Measurements from ENCODE around the gene SIRT7.

Gene SIRT7

GRCh38 chr17:81917565-81918332, at the start of gene SIRT7:
SIRT7 (minus strand) TSS chr17:81918176; CDS start chr17:81918131, 45 bp downstream.
- peak; percentile 74 for DNase-seq

GRCh38 chr17:81967244-81967532, 49.2 kb upstream of the SIRT7 start:
- DNase-seq: no peak

GRCh38 chr17:81966343-81967243, 48.6 kb upstream of the SIRT7 start:
- peak; percentile 79 for DNase-seq

- DNase-seq: no peak
Measured at GRCh38 chr17:81964081-81964849, 46.3 kb upstream of the SIRT7 start.

GRCh38 chr17:81962499-81963441, 44.8 kb upstream of the SIRT7 start:
- peak; percentile 27 for DNase-seq

GRCh38 chr17:81961521-81962498, 43.8 kb upstream of the SIRT7 start:
- peak; percentile 34 for DNase-seq

GRCh38 chr17:81961087-81961511, 43.1 kb upstream of the SIRT7 start, which contains the start of gene NOTUM:
NOTUM (minus strand) TSS chr17:81961187; CDS start chr17:81960909, 278 bp downstream.
- DNase-seq: no peak

DNA sequence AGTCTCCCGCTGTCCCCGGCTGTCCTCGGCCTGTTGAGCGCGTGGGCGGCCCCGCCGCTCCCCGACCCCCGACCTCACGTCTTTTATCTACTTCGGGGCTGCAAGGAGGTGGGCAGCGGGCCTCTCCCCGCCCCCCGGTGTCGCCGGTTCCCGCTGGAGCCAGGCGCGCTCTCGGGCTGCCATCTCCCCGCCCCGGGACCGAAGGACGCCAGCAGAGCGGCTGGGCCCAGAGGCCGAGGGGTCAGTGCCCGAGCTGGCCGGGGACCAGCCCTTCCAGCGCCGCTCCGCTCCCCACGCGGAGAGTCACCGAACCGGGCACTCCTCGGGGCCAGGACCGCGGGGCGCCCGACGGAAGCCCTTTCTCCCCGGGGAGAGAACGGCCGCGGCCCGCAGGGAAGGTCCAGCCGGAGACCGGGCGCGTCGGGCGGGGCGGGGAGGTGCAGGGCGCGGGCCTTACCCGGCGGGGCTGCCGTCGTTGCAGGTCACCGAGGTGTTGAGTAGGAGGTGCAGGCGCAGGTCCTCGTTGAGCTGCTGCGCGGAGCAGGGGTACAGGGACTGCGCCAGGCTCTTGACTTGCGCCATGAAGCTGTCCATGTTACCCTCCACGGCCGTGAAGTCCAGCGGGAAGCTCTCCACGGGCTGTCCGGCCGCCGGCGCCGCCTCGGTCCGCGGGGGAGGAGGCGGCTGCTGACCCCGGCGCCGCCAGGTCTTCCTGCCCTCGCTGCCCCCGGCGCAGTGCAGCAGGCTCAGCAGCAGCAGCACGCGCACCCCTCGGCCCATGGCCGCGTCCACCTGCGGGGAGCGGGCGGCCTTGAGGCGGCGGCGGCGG, 42.4 kb upstream of the SIRT7 start:
- peak; percentile 46 for DNase-seq

DNA sequence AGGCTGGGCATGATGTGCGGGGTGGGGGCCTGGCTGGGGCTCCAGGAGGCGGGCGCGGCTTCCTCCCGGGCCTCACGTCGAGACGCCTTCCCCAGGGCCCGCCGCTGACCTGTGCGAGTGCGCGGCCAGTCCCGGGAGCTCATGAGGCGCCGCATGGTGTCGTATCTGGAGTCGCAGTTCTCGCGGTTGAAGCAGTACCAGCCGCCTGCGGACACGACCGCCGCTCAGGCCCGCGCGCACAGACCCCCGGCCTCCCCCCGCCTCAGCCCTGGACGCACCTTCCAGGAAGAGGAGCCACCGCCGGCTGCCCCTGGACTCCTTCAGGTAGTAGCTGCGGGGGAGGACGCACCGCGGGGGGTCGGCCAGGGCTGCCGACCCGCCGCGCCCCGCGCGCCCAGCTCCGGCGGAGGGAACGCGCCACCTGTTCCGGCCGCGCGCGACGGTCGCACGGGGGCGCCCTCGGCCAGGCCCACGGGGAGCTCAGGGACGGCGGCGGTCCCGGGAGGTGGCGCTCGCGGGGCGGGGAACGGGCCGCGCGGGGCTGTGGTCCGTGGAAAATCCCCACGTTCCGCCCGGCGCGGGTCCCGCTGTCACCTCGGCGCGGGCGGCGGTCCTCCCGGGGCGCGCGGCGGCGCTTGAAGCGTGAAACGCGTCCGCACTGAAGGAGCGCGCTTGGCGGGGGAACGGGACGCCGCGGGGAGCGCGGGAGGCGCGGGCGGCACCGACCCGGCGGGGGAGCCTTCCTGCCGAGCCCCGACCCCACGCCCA, 41.6 kb upstream of the SIRT7 start:
- DNase-seq: peak; percentile 78

DNA sequence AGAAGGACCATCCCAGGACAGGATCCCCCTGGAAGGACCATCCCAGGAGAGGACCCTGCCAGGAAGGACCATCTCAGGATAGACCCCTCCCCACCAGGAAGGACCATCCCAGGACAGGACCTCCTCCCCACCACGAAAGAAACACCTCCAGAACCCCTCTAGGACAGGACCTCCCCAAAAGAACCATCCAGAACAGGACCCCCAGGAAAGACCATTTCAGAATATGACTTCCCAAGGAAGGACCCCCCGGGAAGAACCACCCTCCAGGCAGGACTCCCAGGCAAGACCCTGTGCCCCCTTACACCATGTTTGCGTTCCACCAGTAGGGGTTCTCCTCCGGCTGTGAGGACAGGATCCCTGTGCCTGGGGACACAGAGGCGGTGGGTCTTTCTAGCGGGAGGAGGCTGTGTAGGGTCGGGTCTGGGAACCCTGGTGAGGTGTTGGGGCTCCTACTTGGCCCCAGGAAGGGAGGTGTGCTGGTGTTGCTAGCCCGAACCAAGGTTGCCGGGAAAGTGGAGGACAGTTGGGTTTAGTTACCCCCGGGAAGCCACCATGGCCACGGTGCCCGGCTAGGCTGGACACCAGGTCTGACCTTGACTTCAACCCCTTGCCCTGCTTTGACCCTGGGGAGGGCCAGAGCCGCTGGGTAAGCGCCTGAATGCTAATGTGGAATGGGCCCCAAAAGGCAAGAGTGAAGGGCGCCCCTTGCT, 40.8 kb upstream of the SIRT7 start:
- DNase-seq: no peak

- no peak for DNase-seq
Measured at GRCh38 chr17:81957691-81958432, 39.9 kb upstream of the SIRT7 start.

GRCh38 chr17:81956607-81957589, 38.9 kb upstream of the SIRT7 start:
- no peak for DNase-seq

DNA sequence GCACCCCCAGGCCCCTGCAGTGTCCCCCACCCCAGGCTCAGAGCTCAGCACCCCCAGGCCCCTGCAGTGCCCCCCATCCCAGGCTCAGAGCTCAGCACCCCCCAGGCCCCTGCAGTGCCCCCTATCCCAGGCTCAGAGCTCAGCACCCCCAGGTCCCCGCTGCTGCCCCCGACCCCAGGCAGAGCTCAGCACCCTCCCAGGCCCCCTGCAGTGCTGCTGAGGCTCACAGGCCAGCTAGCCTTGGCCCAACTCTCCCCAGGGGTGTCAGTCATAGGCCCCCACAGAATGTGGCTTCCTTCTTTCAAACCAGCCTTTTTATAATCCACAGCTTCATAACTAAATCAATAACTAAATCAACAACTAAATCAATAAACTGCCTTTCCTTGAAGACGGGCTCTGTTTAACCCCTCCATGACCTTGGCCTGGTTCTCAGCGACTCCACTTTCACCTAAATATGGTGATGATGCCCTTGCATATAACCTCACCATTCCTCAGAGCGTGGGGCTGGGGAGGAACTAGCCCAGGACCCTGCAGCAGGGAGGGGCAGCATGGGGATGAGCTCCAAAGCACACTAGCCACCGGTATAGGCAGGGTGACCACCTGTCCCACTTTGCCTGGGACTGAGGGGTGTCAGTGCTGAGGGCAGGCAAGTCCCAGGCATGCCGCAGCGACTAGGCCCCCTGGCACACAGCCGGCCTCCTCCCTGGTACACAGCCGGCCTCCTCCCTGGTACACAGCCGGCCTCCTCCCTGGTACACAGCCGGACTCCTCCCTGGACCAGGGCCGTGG, 38.0 kb upstream of the SIRT7 start:
- DNase-seq: no peak

DNA sequence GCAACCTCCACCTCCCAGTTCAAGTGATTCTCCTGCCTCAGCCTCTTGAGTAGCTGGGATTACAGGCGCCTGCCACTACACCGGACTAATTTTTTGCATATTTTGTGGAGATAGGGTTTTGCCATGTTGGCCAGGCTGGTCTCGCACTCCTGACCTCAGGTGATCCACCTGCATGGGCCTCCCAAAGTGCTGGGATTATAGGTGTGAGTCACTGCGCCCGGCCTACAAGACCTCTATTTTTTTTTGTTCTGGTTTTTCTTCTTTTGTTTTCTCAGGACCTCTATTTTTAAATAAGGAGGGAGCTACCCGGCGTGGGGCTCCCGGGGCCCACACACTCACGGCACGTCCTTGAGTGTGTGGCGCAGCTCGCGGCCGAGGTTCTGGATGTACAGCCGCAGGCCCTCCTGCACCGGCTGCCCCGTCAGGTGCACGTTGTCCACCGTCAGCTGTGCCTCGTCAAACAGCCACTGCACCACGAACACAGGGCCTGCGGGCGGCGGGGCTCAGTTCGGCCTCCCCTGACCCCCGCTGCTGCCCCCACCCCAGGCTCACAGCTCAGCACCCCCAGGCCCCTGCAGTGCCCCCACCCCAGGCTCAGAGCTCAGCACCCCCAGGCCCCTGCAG, 37.2 kb upstream of the SIRT7 start:
- no peak for DNase-seq
